Mesothelial cell of epicardium (in vitro differentiated cells): ENCODE measurements around the gene GRK3. TPM values are rescaled to one million over a fixed set of nuclear protein-coding genes. Genes with fewer than 3 reads are reported as not detected.
"Not testable (repeated sequence)": the region's sequence is repeated elsewhere in the genome, so short reads cannot be mapped to it uniquely, and the experiment has no call there.

Experiments used
- DNase-seq, 2 experiments: peaks; one replicate each; pipeline ENCODE4 v3.0.0; 2021; ENCODE audit warnings: low spot score in 2 of 2; ENCODE audit not compliant: unreplicated experiment in 2 of 2
- H3K27ac Mint-ChIP-seq: 2 replicates; pipeline ENCODE4 v1.8.0; 2021; ENCODE audit warnings: mixed read lengths
- H3K27me3 Mint-ChIP-seq: 2 replicates; pipeline ENCODE4 v1.8.0; 2021; ENCODE audit warnings: low read depth, mixed read lengths
- H3K36me3 Mint-ChIP-seq: 2 replicates; pipeline ENCODE4 v1.8.0; 2021; ENCODE audit warnings: mixed read lengths
- H3K4me1 Mint-ChIP-seq: 2 replicates; pipeline ENCODE4 v1.8.0; 2021; ENCODE audit warnings: mixed read lengths
- H3K4me3 Mint-ChIP-seq: 2 replicates; pipeline ENCODE4 v1.8.0; 2021; ENCODE audit warnings: mild to moderate bottlenecking, moderate library complexity, mixed read lengths
- H3K9me3 Mint-ChIP-seq: 2 replicates; pipeline ENCODE4 v1.8.0; 2021; ENCODE audit warnings: mixed read lengths
- total RNA-seq: library from RNA; stranded (reverse); gene quantifications from 3 replicates; pipeline ENCODE4 v1.2.1, GENCODE V29; 2021
- TF ChIP-seq, protein P1 (sequence below): fragments of 200-600 bp; sonication (generic); IDR thresholded peaks from one replicate; pipeline ENCODE4 v1.5.0; 2021; ENCODE audit warnings: antibody characterized with exemption; ENCODE audit not compliant: unreplicated experiment

Gene GRK3
- 13.8 to 15.0 TPM (median 14.6 TPM) in 3 replicates for total RNA-seq

DNA sequence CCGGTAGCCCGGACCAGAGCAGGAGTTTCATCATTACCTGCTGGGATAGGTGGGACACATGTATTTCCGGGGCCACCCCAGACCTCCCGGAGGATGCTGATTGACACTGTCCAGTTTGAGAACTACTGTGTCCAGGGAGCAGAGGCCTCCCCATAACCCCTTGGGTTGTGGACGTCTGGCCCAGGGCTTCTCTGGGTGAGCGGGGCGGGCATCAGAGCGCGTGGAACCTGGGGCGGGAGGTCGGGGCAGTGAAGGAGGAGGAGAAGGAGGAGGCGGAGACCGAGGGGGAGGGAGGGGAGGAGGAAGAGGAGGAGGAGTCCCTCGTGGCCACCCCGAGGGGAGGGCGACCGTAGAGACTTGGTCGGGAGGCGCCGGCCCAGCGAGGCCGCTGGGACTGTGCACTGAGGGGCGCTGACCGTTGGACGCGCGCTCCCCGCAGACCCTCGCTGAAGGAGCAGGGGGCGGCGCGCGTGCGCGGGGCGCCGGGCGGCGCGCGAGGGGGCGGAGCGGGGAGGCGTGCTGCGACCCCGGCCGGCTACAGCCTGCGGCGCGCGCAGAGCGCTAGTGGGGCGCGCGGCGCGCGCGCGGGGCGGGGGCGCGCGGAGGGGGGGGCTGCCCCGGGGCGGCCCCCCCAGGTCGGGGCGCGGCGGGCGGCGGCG, at the start of gene GRK3:
Gene GRK3 (plus strand): TSS at position 356 of the 659 bp plus-strand sequence. CDS start 366 bp downstream, outside the sequence.
- TF ChIP-seq, protein P1, sequence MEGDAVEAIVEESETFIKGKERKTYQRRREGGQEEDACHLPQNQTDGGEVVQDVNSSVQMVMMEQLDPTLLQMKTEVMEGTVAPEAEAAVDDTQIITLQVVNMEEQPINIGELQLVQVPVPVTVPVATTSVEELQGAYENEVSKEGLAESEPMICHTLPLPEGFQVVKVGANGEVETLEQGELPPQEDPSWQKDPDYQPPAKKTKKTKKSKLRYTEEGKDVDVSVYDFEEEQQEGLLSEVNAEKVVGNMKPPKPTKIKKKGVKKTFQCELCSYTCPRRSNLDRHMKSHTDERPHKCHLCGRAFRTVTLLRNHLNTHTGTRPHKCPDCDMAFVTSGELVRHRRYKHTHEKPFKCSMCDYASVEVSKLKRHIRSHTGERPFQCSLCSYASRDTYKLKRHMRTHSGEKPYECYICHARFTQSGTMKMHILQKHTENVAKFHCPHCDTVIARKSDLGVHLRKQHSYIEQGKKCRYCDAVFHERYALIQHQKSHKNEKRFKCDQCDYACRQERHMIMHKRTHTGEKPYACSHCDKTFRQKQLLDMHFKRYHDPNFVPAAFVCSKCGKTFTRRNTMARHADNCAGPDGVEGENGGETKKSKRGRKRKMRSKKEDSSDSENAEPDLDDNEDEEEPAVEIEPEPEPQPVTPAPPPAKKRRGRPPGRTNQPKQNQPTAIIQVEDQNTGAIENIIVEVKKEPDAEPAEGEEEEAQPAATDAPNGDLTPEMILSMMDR, result no peak
- H3K4me1 Mint-ChIP-seq, result peaks cover 26% of the 10 kb centered on the region
- peaks cover 3% of the 10 kb centered on the region for H3K27me3 Mint-ChIP-seq
- H3K27ac Mint-ChIP-seq, result peak within 1 kb of the TSS; percentile 21
- peak within 1 kb of the TSS; percentile 89 for H3K4me3 Mint-ChIP-seq
- no peaks in the 10 kb centered on the region for H3K9me3 Mint-ChIP-seq
- H3K36me3 Mint-ChIP-seq, result no peaks in the 10 kb centered on the region
- peak; percentile 47 to 71 for DNase-seq

DNA sequence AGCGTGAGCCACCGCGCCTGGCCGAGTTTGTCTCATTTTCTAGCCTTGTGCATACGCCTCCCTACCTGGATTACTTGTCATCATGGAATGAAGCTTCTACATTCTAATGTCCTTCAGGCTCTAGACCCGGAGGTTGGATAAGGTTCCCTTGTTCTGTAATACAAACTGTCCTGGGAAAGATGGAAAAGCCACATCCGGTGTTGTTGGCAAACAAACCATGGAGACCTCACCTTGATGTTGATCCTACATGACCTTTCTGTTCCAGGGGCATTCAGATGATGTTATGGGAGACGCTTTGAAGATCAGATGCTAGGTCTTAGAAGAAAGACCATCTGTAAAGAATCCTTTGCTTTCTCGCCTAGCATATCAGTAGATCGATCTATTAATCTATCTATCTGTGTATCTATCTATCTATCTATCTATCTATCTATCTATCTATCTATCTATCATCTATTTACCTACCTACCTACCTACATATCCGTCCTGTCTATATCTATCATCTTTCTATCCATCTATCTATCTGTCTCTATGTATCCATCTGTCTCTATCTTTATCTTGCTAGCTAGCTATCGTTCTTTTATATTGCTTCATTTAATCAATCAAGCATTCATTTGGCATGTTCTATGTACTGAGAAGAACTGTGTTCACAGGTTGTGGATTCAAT, 46.3 kb upstream of the GRK3 start:
- Mint-ChIP-seq H3K27me3 (no peaks in the 10 kb centered on the region), H3K36me3 (peaks cover 18% of the 10 kb centered on the region), H3K9me3 (peaks cover 11% of the 10 kb centered on the region), H3K27ac (no peak overlapping the region), H3K4me3 (no peak overlapping the region), H3K4me1 (no peaks in the 10 kb centered on the region)
- TF ChIP-seq, protein P1, result no peak
- no peak for DNase-seq

DNA sequence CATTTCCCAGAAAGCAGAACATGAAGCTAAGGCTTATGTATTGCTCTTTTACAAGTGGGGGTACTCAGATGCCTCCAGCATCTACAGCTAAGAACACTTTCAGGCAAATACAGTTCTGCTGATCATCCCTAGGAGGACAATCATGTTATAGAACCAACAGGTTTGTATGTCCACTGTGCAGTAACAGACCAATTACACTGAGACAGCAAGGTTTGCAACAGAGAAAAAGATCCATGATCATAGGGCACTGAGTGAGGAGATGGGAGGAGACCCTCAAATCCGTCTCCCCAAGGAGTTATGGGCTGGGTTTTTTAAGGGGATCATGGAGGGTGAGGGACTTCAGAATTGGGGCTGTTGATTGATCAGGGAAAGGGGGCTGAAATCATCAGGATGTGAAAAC, 39.1 kb upstream of the GRK3 start:
- TF ChIP-seq, protein P1, result no peak
- DNase-seq, result no peak

DNA sequence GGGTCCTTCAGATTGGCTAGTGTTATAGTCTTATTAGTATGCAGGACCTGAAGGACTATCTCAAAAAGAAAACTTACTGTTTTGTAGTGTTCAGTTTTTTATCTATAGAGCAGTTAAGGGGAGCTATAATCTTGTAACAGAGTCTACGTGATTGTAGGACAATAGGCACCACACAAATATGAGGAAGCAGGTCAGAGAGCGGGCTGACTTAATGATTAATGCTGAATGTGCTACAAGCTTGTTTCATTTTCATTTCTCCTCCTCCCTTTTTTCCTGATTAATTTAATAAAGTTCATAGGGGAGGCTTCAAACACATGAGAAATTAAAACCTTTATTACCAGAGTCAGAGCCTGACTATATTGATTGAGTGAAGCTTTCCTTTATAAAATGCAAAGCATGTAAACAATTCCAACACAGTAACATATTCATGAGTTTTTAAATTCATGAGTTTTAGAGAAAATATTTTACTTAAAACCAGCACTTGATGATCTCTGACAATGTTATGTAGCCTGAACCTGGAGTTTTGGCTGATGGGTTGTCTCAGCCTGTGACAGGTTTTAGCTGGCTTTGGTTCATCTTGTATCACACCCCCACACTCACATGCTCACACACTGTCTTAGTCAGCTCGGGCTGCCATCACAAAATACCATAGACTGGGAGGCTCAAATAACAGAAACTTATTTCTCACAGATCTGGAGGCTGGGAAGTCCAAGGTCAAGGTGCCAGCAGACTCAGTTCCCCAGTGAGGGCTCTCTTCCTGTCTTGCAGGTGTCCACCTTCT, 38.5 kb upstream of the GRK3 start:
- H3K36me3 Mint-ChIP-seq, result peaks cover 30% of the 10 kb centered on the region
- H3K27ac Mint-ChIP-seq, result peak overlapping the region; percentile 47
- H3K9me3 Mint-ChIP-seq, result peaks cover 46% of the 10 kb centered on the region
- not testable (repeated sequence) for H3K4me1 Mint-ChIP-seq, H3K27me3 Mint-ChIP-seq, H3K4me3 Mint-ChIP-seq, DNase-seq

More for the DNA sequence above, 39.1 kb upstream of the GRK3 start:
- no peaks in the 10 kb centered on the region for H3K27me3 Mint-ChIP-seq
- no peaks in the 10 kb centered on the region for H3K4me1 Mint-ChIP-seq
- H3K9me3 Mint-ChIP-seq, result peaks cover 42% of the 10 kb centered on the region
- H3K4me3 Mint-ChIP-seq, result no peak overlapping the region
- H3K36me3 Mint-ChIP-seq, result peaks cover 32% of the 10 kb centered on the region
- no peak overlapping the region for H3K27ac Mint-ChIP-seq

DNA sequence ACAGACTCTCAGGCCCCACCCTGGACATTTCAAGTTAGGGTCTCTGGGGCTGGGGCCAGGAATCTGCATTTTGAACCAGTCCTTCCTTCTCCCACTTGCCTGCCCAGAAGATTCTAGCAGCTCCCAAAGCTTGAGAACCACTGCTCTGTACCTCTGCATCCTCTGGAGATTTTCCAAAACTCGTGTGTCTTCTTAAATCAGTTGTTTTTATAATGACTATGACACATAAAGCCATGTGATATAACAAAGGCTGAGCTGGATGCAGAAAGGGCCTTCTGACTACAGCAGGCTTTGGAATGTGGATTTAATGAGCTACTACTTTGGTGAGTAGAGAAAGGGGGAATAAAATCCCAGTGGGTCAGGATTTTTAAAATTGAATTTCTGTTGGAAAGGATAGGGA, 37.5 kb upstream of the GRK3 start:
- not testable (repeated sequence) for DNase-seq, H3K27me3 Mint-ChIP-seq, H3K4me1 Mint-ChIP-seq, H3K27ac Mint-ChIP-seq, H3K4me3 Mint-ChIP-seq
- H3K36me3 Mint-ChIP-seq, result peaks cover 22% of the 10 kb centered on the region
- H3K9me3 Mint-ChIP-seq, result peaks cover 40% of the 10 kb centered on the region

DNA sequence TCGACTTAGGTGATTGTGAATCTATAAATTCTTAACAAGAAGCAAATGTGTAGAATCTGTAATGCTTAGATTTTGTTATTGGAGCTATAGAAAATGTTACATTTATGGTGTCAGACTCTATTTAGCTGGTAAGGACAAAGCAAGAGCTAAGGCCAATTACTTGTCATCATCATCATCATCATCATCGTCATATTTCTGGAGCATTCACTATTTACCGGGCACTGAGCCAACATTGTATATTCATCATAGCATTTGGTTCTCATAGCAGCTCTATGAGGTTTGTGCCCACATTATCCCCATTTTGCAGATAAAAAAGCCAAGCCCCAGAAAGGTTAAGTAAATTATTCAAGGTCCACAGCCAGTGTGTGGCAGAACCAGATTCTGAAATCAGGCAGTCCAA, 36.4 kb upstream of the GRK3 start:
- H3K4me1 Mint-ChIP-seq, DNase-seq, H3K27ac Mint-ChIP-seq, H3K4me3 Mint-ChIP-seq, H3K27me3 Mint-ChIP-seq: not testable (repeated sequence)
- Mint-ChIP-seq H3K36me3 (peaks cover 16% of the 10 kb centered on the region), H3K9me3 (peaks cover 36% of the 10 kb centered on the region)

DNA sequence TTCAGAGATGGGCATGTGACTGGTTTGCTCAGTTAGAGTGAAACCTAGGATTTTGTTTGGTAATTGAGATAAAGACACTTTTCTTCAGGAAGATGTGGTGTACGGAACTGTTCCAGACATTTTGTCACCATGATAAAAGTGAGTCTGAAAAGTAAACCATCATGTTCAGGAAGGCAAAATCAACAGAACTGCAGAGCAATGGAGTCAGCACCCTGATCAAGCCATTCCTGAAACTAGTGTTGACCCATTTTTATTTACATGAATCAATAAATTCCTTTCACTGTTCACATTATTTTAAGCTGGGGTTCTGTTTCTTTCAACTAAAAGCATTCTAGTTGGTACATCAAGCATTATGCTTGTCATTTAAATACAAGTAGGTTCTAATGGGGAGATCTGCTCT, 35.4 kb upstream of the GRK3 start:
- not testable (repeated sequence) for H3K4me3 Mint-ChIP-seq, H3K27ac Mint-ChIP-seq, DNase-seq, H3K4me1 Mint-ChIP-seq, H3K27me3 Mint-ChIP-seq
- Mint-ChIP-seq H3K36me3 (peaks cover 15% of the 10 kb centered on the region), H3K9me3 (peaks cover 36% of the 10 kb centered on the region)

DNA sequence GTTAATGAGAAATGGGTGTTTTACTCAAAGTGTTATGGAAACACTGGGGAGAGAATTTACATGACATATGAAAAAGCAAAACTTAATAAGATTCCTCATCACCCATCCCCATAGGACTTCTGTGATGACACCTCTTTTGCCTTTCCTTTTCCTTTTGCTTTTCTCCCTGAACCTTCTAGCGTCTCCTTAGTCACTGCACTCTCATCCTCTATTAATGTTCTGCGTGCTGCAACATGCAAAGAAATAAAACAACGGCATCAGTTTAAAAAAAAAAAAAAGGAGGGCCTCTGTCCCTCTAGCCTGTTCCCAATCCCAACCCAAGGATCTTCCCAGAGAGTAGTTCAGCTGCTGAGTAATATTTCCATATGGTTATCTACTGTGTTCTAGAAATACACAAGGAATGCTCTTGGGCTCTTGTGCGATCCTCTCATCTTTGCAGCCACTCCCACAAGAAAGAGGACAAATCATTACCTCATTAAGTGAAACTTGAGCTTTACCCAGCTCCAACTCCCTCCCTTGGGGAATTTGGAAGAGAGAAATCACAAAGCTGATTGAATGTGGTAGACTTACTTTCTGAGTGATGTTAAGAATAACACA, 34.8 kb upstream of the GRK3 start:
- Mint-ChIP-seq H3K9me3 (peaks cover 35% of the 10 kb centered on the region), H3K36me3 (peaks cover 13% of the 10 kb centered on the region)
- not testable (repeated sequence) for H3K27me3 Mint-ChIP-seq, H3K27ac Mint-ChIP-seq, DNase-seq, H3K4me1 Mint-ChIP-seq, H3K4me3 Mint-ChIP-seq

DNA sequence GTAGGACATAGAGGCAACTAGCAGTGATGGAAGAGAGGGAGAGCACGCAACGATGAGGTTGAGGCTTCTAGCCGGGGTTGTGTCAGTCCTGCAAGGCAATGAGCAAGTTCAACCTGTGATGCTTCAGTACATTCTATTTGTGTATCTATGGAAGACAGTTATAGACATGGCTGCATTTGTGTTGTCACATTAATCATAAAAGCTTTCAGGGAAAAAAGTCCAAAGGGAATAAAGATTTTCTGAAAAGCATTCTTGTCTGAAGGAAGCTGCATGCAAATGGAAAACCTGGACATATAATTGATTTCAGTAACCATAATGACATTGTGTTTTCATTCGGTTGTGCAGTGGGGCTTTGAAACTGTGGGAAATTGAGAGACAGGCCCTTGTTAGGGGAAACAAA, 32.8 kb upstream of the GRK3 start:
- not testable (repeated sequence) for DNase-seq, H3K27ac Mint-ChIP-seq, H3K27me3 Mint-ChIP-seq, H3K36me3 Mint-ChIP-seq, H3K4me1 Mint-ChIP-seq, H3K4me3 Mint-ChIP-seq
- H3K9me3 Mint-ChIP-seq, result peaks cover 27% of the 10 kb centered on the region
